SK-N-SH (cell line): ENCODE data around the gene SIAH3. TPM values are rescaled to one million over a fixed set of nuclear protein-coding genes. Genes with fewer than 3 reads are reported as not detected.

Experiments
- CTCF ChIA-PET: fragments of 300-600, 350-600 bp; formaldehyde crosslinking; extraction: SDS; loops from one replicate; lab custom pipeline; 2021; lab: Yijun Ruan, JAX
- POLR2A ChIA-PET: fragments of 350-600 bp; sonication (Branson Sonifier 250); formaldehyde crosslinking; extraction: SDS; loops from one replicate; lab custom pipeline; 2020; ENCODE audit warnings: antibody characterized with exemption, inconsistent platforms; lab: Yijun Ruan, JAX
- DNase-seq: peaks from one replicate; pipeline ENCODE4 v3.0.0; 2012
- H2AFZ ChIP-seq: fragments of 200-600 bp; sonication (generic); 2 replicates; pipeline ENCODE4 v1.8.1; 2016; ENCODE audit warnings: antibody characterized with exemption, mild to moderate bottlenecking, low read depth
- H3F3A ChIP-seq: fragments of 200-600 bp; sonication (generic); replicated peaks from 2 replicates; pipeline ENCODE3; 2016; ENCODE audit warnings: antibody characterized with exemption, mild to moderate bottlenecking; ENCODE audit not compliant: insufficient read depth
- H3K27ac ChIP-seq, 2 experiments: fragments of 200-500 bp in 1 of 2; fragments of 200-600 bp in 1 of 2; sonication (Bioruptor generic) in 1 of 2; sonication (generic), shearing (Covaris generic) in 1 of 2; 2 replicates each; pipeline versions ENCODE4 v1.5.1 to v1.6.1; 2014 to 2016; ENCODE audit warnings: low read depth in 2 of 2, inconsistent platforms in 1 of 2, low read length in 1 of 2, mild to moderate bottlenecking in 1 of 2, mixed read lengths in 1 of 2
- H3K27me3 ChIP-seq: fragments of 200-600 bp; sonication (generic), shearing (Covaris generic); 2 replicates; pipeline ENCODE4 v1.6.1; 2016; ENCODE audit warnings: mixed run types; ENCODE audit not compliant: insufficient read depth
- H3K36me3 ChIP-seq, 2 experiments: fragments of 200-500 bp in 1 of 2; fragments of 200-600 bp in 1 of 2; sonication (Bioruptor generic) in 1 of 2; sonication (generic) in 1 of 2; replicated peaks in 1 of 2; 2 replicates each; pipeline versions ENCODE3 to v1.5.1; 2014 to 2016; ENCODE audit warnings: low read length in 1 of 2, mild to moderate bottlenecking in 1 of 2; ENCODE audit not compliant: insufficient read depth in 2 of 2, control insufficient read depth in 1 of 2
- H3K4me1 ChIP-seq, 2 experiments: fragments of 200-500 bp in 1 of 2; fragments of 200-600 bp in 1 of 2; sonication (Bioruptor generic) in 1 of 2; sonication (generic), shearing (Covaris generic) in 1 of 2; 2 replicates each; pipeline versions ENCODE4 v1.5.1 to v1.6.1; 2014 to 2016; ENCODE audit warnings: low read depth in 1 of 2, low read length in 1 of 2, mixed run types in 1 of 2; ENCODE audit not compliant: insufficient read depth in 2 of 2, control insufficient read depth in 1 of 2
- H3K4me2 ChIP-seq: fragments of 200-600 bp; sonication (generic), shearing (Covaris generic); 2 replicates; pipeline ENCODE4 v1.6.1; 2017; ENCODE audit warnings: mixed run types
- H3K4me3 ChIP-seq, 2 experiments: fragments of 200-500 bp in 1 of 2; fragments of 200-600 bp in 1 of 2; sonication (Bioruptor generic) in 1 of 2; sonication (generic), shearing (Covaris generic) in 1 of 2; 2 replicates each; pipeline versions ENCODE4 v1.5.1 to v1.8.1; 2014 to 2016; ENCODE audit warnings: low read depth in 2 of 2, inconsistent platforms in 1 of 2, low read length in 1 of 2, mild to moderate bottlenecking in 1 of 2, mixed read lengths in 1 of 2, moderate library complexity in 1 of 2
- H3K79me2 ChIP-seq: fragments of 200-600 bp; sonication (generic); 2 replicates; pipeline ENCODE4 v1.8.1; 2017; ENCODE audit warnings: mild to moderate bottlenecking; ENCODE audit not compliant: insufficient read depth
- H3K9ac ChIP-seq: fragments of 200-600 bp; sonication (generic); 2 replicates; pipeline ENCODE4 v1.6.1; 2017; ENCODE audit warnings: mixed run types
- H3K9me2 ChIP-seq: fragments of 200-600 bp; sonication (generic); 2 replicates; pipeline ENCODE4 v1.6.1; 2017; ENCODE audit warnings: mixed run types
- H3K9me3 ChIP-seq: fragments of 200-600 bp; sonication (generic); 2 replicates; pipeline ENCODE4 v1.6.1; 2017; ENCODE audit warnings: mixed run types, mild to moderate bottlenecking, moderate library complexity
- H4K20me1 ChIP-seq: fragments of 200-600 bp; sonication (generic); 2 replicates; pipeline ENCODE4 v1.6.1; 2017; ENCODE audit warnings: mild to moderate bottlenecking, mixed run types; ENCODE audit not compliant: insufficient read depth
- CHD2 ChIP-seq: fragments of 150-350 bp; IDR thresholded peaks from 2 replicates; pipeline ENCODE4 v1.6.1; 2018; ENCODE audit warnings: low read length; ENCODE audit not compliant: partially characterized antibody
- EZH2phosphoT487 ChIP-seq: fragments of 200-600 bp; sonication (generic); IDR thresholded peaks from 2 replicates; pipeline ENCODE4 v1.6.1; 2017; ENCODE audit warnings: low read depth, mixed run types, mild to moderate bottlenecking, antibody characterized with exemption, moderate library complexity, borderline replicate concordance
- FOSL2 ChIP-seq: IDR thresholded peaks from 2 replicates; pipeline ENCODE4 v1.4.0; 2012; ENCODE audit warnings: low read depth, mild to moderate bottlenecking, moderate library complexity, borderline replicate concordance
- FOXJ3 ChIP-seq: sonication (generic); formaldehyde crosslinking; IDR thresholded peaks from 2 replicates; pipeline ENCODE4 v1.5.1; 2020; ENCODE audit warnings: mild to moderate bottlenecking, missing genetic modification reagents
- FOXM1 ChIP-seq: IDR thresholded peaks from 2 replicates; pipeline ENCODE4 v1.4.0; 2012; ENCODE audit warnings: low read depth, mild to moderate bottlenecking
- GATA2 ChIP-seq: sonication (generic); formaldehyde crosslinking; IDR thresholded peaks from 2 replicates; pipeline ENCODE4 v1.5.0; 2020; ENCODE audit warnings: mild to moderate bottlenecking, missing genetic modification reagents
- MEF2A ChIP-seq: IDR thresholded peaks from 2 replicates; pipeline ENCODE4 v1.4.0; 2012; ENCODE audit warnings: low read depth, borderline replicate concordance
- NRF1 ChIP-seq: IDR thresholded peaks from 2 replicates; pipeline ENCODE4 v1.6.1; 2012; ENCODE audit warnings: low read depth, mild to moderate bottlenecking, low read length
- POLR2AphosphoS5 ChIP-seq: IDR thresholded peaks from 2 replicates; pipeline ENCODE4 v1.6.1; 2012; ENCODE audit warnings: low read depth, low read length
- RAD21 ChIP-seq: IDR thresholded peaks from 2 replicates; pipeline ENCODE4 v1.6.1; 2012; ENCODE audit warnings: mild to moderate bottlenecking, low read length
- RCOR1 ChIP-seq: fragments of 150-350 bp; IDR thresholded peaks from 2 replicates; pipeline ENCODE4 v1.6.1; 2017; ENCODE audit warnings: antibody characterized with exemption, low read length
- SIN3A ChIP-seq: IDR thresholded peaks from 2 replicates; pipeline ENCODE4 v1.6.1; 2012; ENCODE audit warnings: low read depth, mild to moderate bottlenecking, low read length, moderate library complexity, borderline replicate concordance
- TAF1 ChIP-seq: IDR thresholded peaks from 2 replicates; pipeline ENCODE4 v1.6.1; 2012; ENCODE audit warnings: low read depth, mild to moderate bottlenecking, low read length, moderate library complexity, borderline replicate concordance
- TEAD4 ChIP-seq: IDR thresholded peaks from 2 replicates; pipeline ENCODE4 v1.4.0; 2012; ENCODE audit warnings: mild to moderate bottlenecking, borderline replicate concordance; ENCODE audit not compliant: insufficient read depth
- YY1 ChIP-seq: IDR thresholded peaks from 2 replicates; pipeline ENCODE4 v1.4.0; 2012; ENCODE audit warnings: low read depth, mild to moderate bottlenecking
- WGBS: methylation state at CpG from one replicate; pipeline ENCODE4 v1.1.6; 2017; ENCODE audit warnings: low lambda C conversion rate; 5-methylcytosine and 5-hydroxymethylcytosine counted together
- polyA plus RNA-seq, 3 experiments: library from polyadenylated mRNA; depleted of rRNA; stranded (reverse); fragments of >200 nt; gene quantifications; 2 replicates each; pipeline ENCODE4 v1.2.3, GENCODE V29; 2012
- TF ChIP-seq, protein P1 (sequence below): IDR thresholded peaks from 2 replicates; pipeline ENCODE4 v1.4.0; 2012; ENCODE audit warnings: low read depth
- TF ChIP-seq, protein P2 (sequence below): IDR thresholded peaks from 2 replicates; pipeline ENCODE4 v1.4.0; 2012; ENCODE audit warnings: low read depth, borderline replicate concordance
- TF ChIP-seq, protein P3 (sequence below): IDR thresholded peaks from 2 replicates; pipeline ENCODE4; 2012

SIAH3 gene
- polyA plus RNA-seq, 1 of the 3 experiments (the other 2 are of a cell fraction), result 0.08 TPM

DNA sequence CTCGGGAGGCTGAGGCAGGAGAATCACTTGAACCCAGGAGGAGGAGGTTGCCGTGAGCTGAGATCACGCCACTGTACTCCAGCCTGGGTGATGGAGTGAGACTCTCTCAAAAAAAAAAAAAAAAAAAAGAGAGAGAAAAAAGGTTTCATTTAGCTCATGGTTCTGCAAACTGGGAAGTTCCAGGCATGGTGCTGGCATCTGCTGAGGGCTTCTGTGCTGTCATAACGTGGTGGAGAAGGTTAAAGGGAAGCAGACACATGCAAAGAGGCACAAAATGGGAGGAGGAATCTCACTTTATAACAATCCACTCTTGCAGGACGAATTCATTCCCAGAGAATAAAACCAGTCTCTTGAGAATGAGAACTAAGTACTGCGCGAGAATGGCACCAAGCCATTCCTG lies 34.9 kb upstream of the SIAH3 start:
- Histone ChIP-seq H3K9me2 (no peaks in the 10 kb centered on the region), H3K36me3 (no peaks in the 10 kb centered on the region), H4K20me1 (no peaks in the 10 kb centered on the region), H3K27ac (no peak overlapping the region), H3K4me2 (no peak overlapping the region), H3K4me1 (peaks cover 0 to 3% of the 10 kb centered on the region in 2 experiments; a peak in 1 of 4 replicates), H2AFZ (no peak overlapping the region), H3K27me3 (no peaks in the 10 kb centered on the region), H3K9me3 (no peaks in the 10 kb centered on the region), H3K79me2 (no peaks in the 10 kb centered on the region), H3K4me3 (no peak overlapping the region), H3K9ac (no peak overlapping the region), H3F3A (peaks cover 2% of the 10 kb centered on the region)
- ChIA-PET POLR2A (no interaction called here), CTCF (no interaction called here)
- 57% methylated on average over 7 of the region's 7 CpGs for WGBS
- TF ChIP-seq, protein P1, sequence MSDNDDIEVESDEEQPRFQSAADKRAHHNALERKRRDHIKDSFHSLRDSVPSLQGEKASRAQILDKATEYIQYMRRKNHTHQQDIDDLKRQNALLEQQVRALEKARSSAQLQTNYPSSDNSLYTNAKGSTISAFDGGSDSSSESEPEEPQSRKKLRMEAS, result no peak
- TF ChIP-seq MEF2A, result no peak
- no peak for DNase-seq

DNA sequence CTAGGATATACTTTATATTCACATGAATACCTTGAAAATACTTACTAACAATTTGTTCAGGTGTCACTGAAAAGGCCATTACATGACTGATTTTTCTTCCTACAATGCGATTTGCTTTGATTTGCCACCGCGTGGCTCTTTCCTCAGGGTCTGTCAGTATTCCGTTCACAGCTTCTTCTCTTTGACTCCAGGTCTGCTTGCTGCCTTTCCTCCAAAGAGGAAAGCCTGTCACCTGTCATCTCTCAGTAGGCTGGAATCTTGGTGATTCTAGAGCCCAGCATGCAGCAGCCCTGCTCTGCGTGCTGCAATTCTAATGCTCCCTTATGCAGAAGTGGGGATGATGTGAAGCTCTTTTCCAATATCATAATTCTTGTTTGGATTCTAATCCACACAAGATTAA lies 33.6 kb upstream of the SIAH3 start:
- 88% methylated on average over 5 of the region's 5 CpGs for WGBS

DNA sequence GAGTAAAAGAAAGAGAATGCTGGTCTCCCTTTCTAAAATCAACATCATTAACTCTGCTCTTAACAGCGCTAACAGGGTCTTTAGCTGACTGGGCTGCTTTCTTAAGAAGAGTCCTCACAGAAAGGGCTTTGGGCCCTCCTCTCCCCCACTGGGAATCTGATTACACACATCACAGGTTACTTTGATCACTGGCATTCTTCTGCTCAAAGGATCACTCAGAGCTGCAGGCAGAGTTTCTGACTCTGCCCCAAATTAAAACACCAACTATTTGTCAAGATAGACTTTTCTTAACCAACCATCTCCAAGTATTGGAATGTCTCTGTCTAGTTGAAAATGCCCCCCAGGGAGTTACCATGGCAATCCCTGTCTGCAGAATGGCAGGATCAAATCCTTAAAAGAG lies 31.1 kb upstream of the SIAH3 start:
- Histone ChIP-seq H3F3A (peaks cover 2% of the 10 kb centered on the region), H3K36me3 (no peaks in the 10 kb centered on the region), H3K4me3 (no peak overlapping the region), H3K27ac (no peak overlapping the region), H3K4me1 (no peaks in the 10 kb centered on the region; a peak in 1 of 4 replicates), H3K4me2 (no peak overlapping the region), H3K27me3 (no peaks in the 10 kb centered on the region), H2AFZ (no peak overlapping the region), H3K9me3 (no peaks in the 10 kb centered on the region), H3K9me2 (no peaks in the 10 kb centered on the region), H3K9ac (no peak overlapping the region), H3K79me2 (no peaks in the 10 kb centered on the region), H4K20me1 (no peaks in the 10 kb centered on the region)
- POLR2A ChIA-PET, result no interaction called here
- no peak for TF ChIP-seq RAD21
- no peak for TF ChIP-seq FOSL2
- TF ChIP-seq GATA2 (CRISPR knock-in tag), result no peak
- TF ChIP-seq SIN3A, result no peak
- TF ChIP-seq POLR2AphosphoS5, result no peak
- no peak for TF ChIP-seq FOXM1
- CTCF ChIA-PET, result interaction anchor here (1.0 kb wide), 1 partner anchor 9 kb away, joined by 3 read pairs; no protein-coding TSS in a partner anchor
- WGBS, result 93% methylated on average over 1 of the region's 1 CpG
- no peak for DNase-seq

More for the DNA sequence above, 33.6 kb upstream of the SIAH3 start:
- Histone ChIP-seq H3K9ac (no peak overlapping the region), H3K4me1 (peaks cover 0 to 3% of the 10 kb centered on the region in 2 experiments; a peak in 1 of 4 replicates), H3K9me3 (no peaks in the 10 kb centered on the region), H3F3A (peaks cover 2% of the 10 kb centered on the region), H3K4me3 (no peak overlapping the region), H2AFZ (no peak overlapping the region), H3K79me2 (no peaks in the 10 kb centered on the region), H3K36me3 (no peaks in the 10 kb centered on the region), H4K20me1 (no peaks in the 10 kb centered on the region), H3K27me3 (no peaks in the 10 kb centered on the region), H3K9me2 (no peaks in the 10 kb centered on the region), H3K27ac (no peak overlapping the region), H3K4me2 (no peak overlapping the region)
- TF ChIP-seq, protein P2, sequence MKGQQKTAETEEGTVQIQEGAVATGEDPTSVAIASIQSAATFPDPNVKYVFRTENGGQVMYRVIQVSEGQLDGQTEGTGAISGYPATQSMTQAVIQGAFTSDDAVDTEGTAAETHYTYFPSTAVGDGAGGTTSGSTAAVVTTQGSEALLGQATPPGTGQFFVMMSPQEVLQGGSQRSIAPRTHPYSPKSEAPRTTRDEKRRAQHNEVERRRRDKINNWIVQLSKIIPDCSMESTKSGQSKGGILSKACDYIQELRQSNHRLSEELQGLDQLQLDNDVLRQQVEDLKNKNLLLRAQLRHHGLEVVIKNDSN, result no peak
- TF ChIP-seq SIN3A (no peak), RCOR1 (no peak), NRF1 (no peak), GATA2 (CRISPR knock-in tag) (no peak), FOXM1 (no peak), FOXJ3 (CRISPR knock-in tag) (no peak), EZH2phosphoT487 (no peak), YY1 (no peak), TEAD4 (no peak), CHD2 (no peak), TAF1 (no peak)
- TF ChIP-seq, protein P3, sequence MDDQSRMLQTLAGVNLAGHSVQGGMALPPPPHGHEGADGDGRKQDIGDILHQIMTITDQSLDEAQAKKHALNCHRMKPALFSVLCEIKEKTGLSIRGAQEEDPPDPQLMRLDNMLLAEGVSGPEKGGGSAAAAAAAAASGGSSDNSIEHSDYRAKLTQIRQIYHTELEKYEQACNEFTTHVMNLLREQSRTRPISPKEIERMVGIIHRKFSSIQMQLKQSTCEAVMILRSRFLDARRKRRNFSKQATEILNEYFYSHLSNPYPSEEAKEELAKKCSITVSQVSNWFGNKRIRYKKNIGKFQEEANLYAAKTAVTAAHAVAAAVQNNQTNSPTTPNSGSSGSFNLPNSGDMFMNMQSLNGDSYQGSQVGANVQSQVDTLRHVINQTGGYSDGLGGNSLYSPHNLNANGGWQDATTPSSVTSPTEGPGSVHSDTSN, result no peak
- DNase-seq, result no peak
- CTCF ChIA-PET, result no interaction called here
- POLR2A ChIA-PET, result no interaction called here
